ENCODE measurements around the gene C16orf90.
"Not testable (repeated sequence)": the region's sequence is repeated elsewhere in the genome, so short reads cannot be mapped to it uniquely, and the experiment has no call there.

Gene C16orf90

GRCh38 chr16:3513892-3514583, 18.7 kb upstream of the C16orf90 start:
- no peak for DNase-seq (ENCODE audit: low spot score)

GRCh38 chr16:3511286-3512180, 16.2 kb upstream of the C16orf90 start:
- no peak for DNase-seq (ENCODE audit: low spot score)

- DNase-seq (ENCODE audit: low spot score), result no peak
Measured at GRCh38 chr16:3510416-3510815, 15.1 kb upstream of the C16orf90 start.

GRCh38 chr16:3509470-3509928, 14.2 kb upstream of the C16orf90 start:
- no peak for DNase-seq (ENCODE audit: low spot score)

GRCh38 chr16:3508736-3509135, 13.4 kb upstream of the C16orf90 start:
- DNase-seq (ENCODE audit: low spot score), result no peak

- no peak for DNase-seq (ENCODE audit: low spot score)
Measured at GRCh38 chr16:3503523-3503922, 8.2 kb upstream of the C16orf90 start.

GRCh38 chr16:3501783-3502400, 6.6 kb upstream of the C16orf90 start:
- DNase-seq (ENCODE audit: low spot score), result no peak

GRCh38 chr16:3501412-3501761, 6.1 kb upstream of the C16orf90 start:
- not testable (repeated sequence) for DNase-seq (ENCODE audit: low spot score)

- DNase-seq (ENCODE audit: low spot score), result no peak
Measured at GRCh38 chr16:3498988-3499387, 3.7 kb upstream of the C16orf90 start.

- DNase-seq (ENCODE audit: low spot score), result no peak
Measured at GRCh38 chr16:3497771-3498170, 2.5 kb upstream of the C16orf90 start.

GRCh38 chr16:3496386-3496785, 1.1 kb upstream of the C16orf90 start:
- no peak for DNase-seq (ENCODE audit: low spot score)

GRCh38 chr16:3494386-3494973, 809 bp downstream of the C16orf90 start:
- no peak for DNase-seq (ENCODE audit: low spot score)

- no peak for DNase-seq (ENCODE audit: low spot score)
Measured at GRCh38 chr16:3492356-3492755, 2.9 kb downstream of the C16orf90 start.

GRCh38 chr16:3490911-3491629, 4.2 kb downstream of the C16orf90 start:
- DNase-seq (ENCODE audit: low spot score), result no peak

- no peak for DNase-seq (ENCODE audit: low spot score)
Measured at GRCh38 chr16:3488801-3489200, 6.5 kb downstream of the C16orf90 start.

- DNase-seq (ENCODE audit: low spot score), result no peak
Measured at GRCh38 chr16:3487521-3488410, 7.5 kb downstream of the C16orf90 start.

- DNase-seq (ENCODE audit: low spot score), result no peak
Measured at GRCh38 chr16:3486506-3487215, 8.6 kb downstream of the C16orf90 start.

GRCh38 chr16:3485821-3486505, 9.3 kb downstream of the C16orf90 start:
- no peak for DNase-seq (ENCODE audit: low spot score)

GRCh38 chr16:3485097-3485745, 10.1 kb downstream of the C16orf90 start:
- DNase-seq (ENCODE audit: low spot score), result no peak
